ENCODE data around the gene SMIM5.

The SMIM5 gene

GRCh38 chr17:75589012-75589918 lies 44.0 kb upstream of the SMIM5 start:
- peak overlapping the region; percentile 42 for H3K27ac ChIP-seq (ENCODE audit: poor library complexity, severe bottlenecking)
- no peaks in the 10 kb centered on the region for H3K9me3 ChIP-seq (ENCODE audit: severe bottlenecking)
- no peaks in the 10 kb centered on the region for H3K27me3 ChIP-seq (ENCODE audit: insufficient read depth, poor library complexity, severe bottlenecking)
- ATAC-seq (ENCODE audit: low read depth) (peak; percentile 74), DNase-seq (ENCODE audit: low spot score) (peak; percentile 91)
- no peaks in the 10 kb centered on the region for H3K36me3 ChIP-seq (ENCODE audit: low read depth)
- TF ChIP-seq CTCF (IDR thresholded peaks at IDR 0.05; ENCODE audit: poor library complexity, severe bottlenecking), result peak; percentile 78
- H3K4me1 ChIP-seq (ENCODE audit: insufficient read depth, poor library complexity, severe bottlenecking), result no peaks in the 10 kb centered on the region
- H3K4me3 ChIP-seq (ENCODE audit: severe bottlenecking), result peak overlapping the region; percentile 37

- DNase-seq (ENCODE audit: low spot score) (no peak), ATAC-seq (ENCODE audit: low read depth) (no peak)
- no peaks in the 10 kb centered on the region for H3K27me3 ChIP-seq (ENCODE audit: insufficient read depth, poor library complexity, severe bottlenecking)
- H3K27ac ChIP-seq (ENCODE audit: poor library complexity, severe bottlenecking), result no peak overlapping the region
- no peaks in the 10 kb centered on the region for H3K4me1 ChIP-seq (ENCODE audit: insufficient read depth, poor library complexity, severe bottlenecking)
- H3K36me3 ChIP-seq (ENCODE audit: low read depth), result no peaks in the 10 kb centered on the region
- no peaks in the 10 kb centered on the region for H3K9me3 ChIP-seq (ENCODE audit: severe bottlenecking)
- TF ChIP-seq CTCF (IDR thresholded peaks at IDR 0.05; ENCODE audit: poor library complexity, severe bottlenecking), result no peak
- peak overlapping the region; percentile 37 for H3K4me3 ChIP-seq (ENCODE audit: severe bottlenecking)
Observed at GRCh38 chr17:75589919-75590303, 43.3 kb upstream of the SMIM5 start.

GRCh38 chr17:75590314-75590761 lies 42.9 kb upstream of the SMIM5 start:
- ATAC-seq (ENCODE audit: low read depth) (no peak), DNase-seq (ENCODE audit: low spot score) (no peak)
- H3K4me3 ChIP-seq (ENCODE audit: severe bottlenecking), result no peak overlapping the region
- no peaks in the 10 kb centered on the region for H3K27me3 ChIP-seq (ENCODE audit: insufficient read depth, poor library complexity, severe bottlenecking)
- no peak for TF ChIP-seq CTCF (IDR thresholded peaks at IDR 0.05; ENCODE audit: poor library complexity, severe bottlenecking)
- H3K36me3 ChIP-seq (ENCODE audit: low read depth), result no peaks in the 10 kb centered on the region
- no peaks in the 10 kb centered on the region for H3K4me1 ChIP-seq (ENCODE audit: insufficient read depth, poor library complexity, severe bottlenecking)
- no peak overlapping the region for H3K27ac ChIP-seq (ENCODE audit: poor library complexity, severe bottlenecking)
- H3K9me3 ChIP-seq (ENCODE audit: severe bottlenecking), result no peaks in the 10 kb centered on the region

GRCh38 chr17:75590849-75591721 lies 42.1 kb upstream of the SMIM5 start:
- Histone ChIP-seq H3K9me3 (ENCODE audit: severe bottlenecking) (no peaks in the 10 kb centered on the region), H3K4me1 (ENCODE audit: insufficient read depth, poor library complexity, severe bottlenecking) (no peaks in the 10 kb centered on the region), H3K4me3 (ENCODE audit: severe bottlenecking) (no peak overlapping the region), H3K36me3 (ENCODE audit: low read depth) (no peaks in the 10 kb centered on the region), H3K27ac (ENCODE audit: poor library complexity, severe bottlenecking) (no peak overlapping the region), H3K27me3 (ENCODE audit: insufficient read depth, poor library complexity, severe bottlenecking) (no peaks in the 10 kb centered on the region)
- no peak for TF ChIP-seq CTCF (IDR thresholded peaks at IDR 0.05; ENCODE audit: poor library complexity, severe bottlenecking)
- ATAC-seq (ENCODE audit: low read depth) (no peak), DNase-seq (ENCODE audit: low spot score) (no peak)
